Activated gamma-delta T cell treated with Interleukin-2 at 50 U/mL for 16 hours (primary cell): ENCODE data around the gene SPTBN5.

Source experiments
- DNase-seq: peaks from one replicate; pipeline ENCODE4 v3.0.0-alpha.2; 2020

The SPTBN5 gene

GRCh38 chr15:41893422-41894250 lies at the start of gene SPTBN5:
Gene SPTBN5, minus strand, starts transcription at chr15:41894053. Its CDS starts 556 bp downstream, at chr15:41893497.
- no peak for DNase-seq

GRCh38 chr15:41942886-41943285 lies 49.0 kb upstream of the SPTBN5 start:
- DNase-seq: no peak

- DNase-seq: no peak
These were observed 48.0 kb upstream of the SPTBN5 start for GRCh38 chr15:41941644-41942415.

GRCh38 chr15:41940441-41940857 lies 46.6 kb upstream of the SPTBN5 start:
- peak; percentile 48 for DNase-seq

- DNase-seq: no peak
These were observed 46.1 kb upstream of the SPTBN5 start for GRCh38 chr15:41939986-41940385.

GRCh38 chr15:41937568-41937923 lies 43.7 kb upstream of the SPTBN5 start:
- no peak for DNase-seq

- peak; percentile 75 for DNase-seq
These were observed 43.1 kb upstream of the SPTBN5 start for GRCh38 chr15:41936649-41937567.

- DNase-seq: no peak
These were observed 42.3 kb upstream of the SPTBN5 start for GRCh38 chr15:41936155-41936554.

GRCh38 chr15:41935566-41936020 lies 41.7 kb upstream of the SPTBN5 start:
- DNase-seq: no peak

GRCh38 chr15:41934843-41935242 lies 41.0 kb upstream of the SPTBN5 start:
- peak; percentile 75 for DNase-seq

- no peak for DNase-seq
These were observed 39.9 kb upstream of the SPTBN5 start for GRCh38 chr15:41933771-41934170.

GRCh38 chr15:41933326-41933725 lies 39.5 kb upstream of the SPTBN5 start:
- no peak for DNase-seq

- no peak for DNase-seq
These were observed 38.8 kb upstream of the SPTBN5 start for GRCh38 chr15:41932511-41933289.

GRCh38 chr15:41932101-41932500 lies 38.2 kb upstream of the SPTBN5 start:
- DNase-seq: no peak

GRCh38 chr15:41930867-41931222 lies 37.0 kb upstream of the SPTBN5 start:
- no peak for DNase-seq

- DNase-seq: no peak
These were observed 36.5 kb upstream of the SPTBN5 start for GRCh38 chr15:41930221-41930866.

- DNase-seq: no peak
These were observed 35.1 kb upstream of the SPTBN5 start for GRCh38 chr15:41928637-41929620.

- no peak for DNase-seq
These were observed 34.2 kb upstream of the SPTBN5 start for GRCh38 chr15:41928100-41928499.

GRCh38 chr15:41927536-41927935 lies 33.7 kb upstream of the SPTBN5 start:
- DNase-seq: no peak
